ENCODE results near the gene ABHD16B.

- TF ChIP-seq YY1 (IDR thresholded peaks at IDR 0.05; ENCODE audit: insufficient read depth, insufficient read length), result no peak
- no peak for TF ChIP-seq ZNF274 (IDR thresholded peaks at IDR 0.05; ENCODE audit: low read depth, low read length)
- TF ChIP-seq SUZ12 (IDR thresholded peaks at IDR 0.05; ENCODE audit: extremely low read depth, insufficient read depth, insufficient read length), result no peak
Measured at GRCh38 chr20:63819224-63819921, 41.9 kb upstream of the ABHD16B start.
